ENCODE results near the gene GNA14.

DNA sequence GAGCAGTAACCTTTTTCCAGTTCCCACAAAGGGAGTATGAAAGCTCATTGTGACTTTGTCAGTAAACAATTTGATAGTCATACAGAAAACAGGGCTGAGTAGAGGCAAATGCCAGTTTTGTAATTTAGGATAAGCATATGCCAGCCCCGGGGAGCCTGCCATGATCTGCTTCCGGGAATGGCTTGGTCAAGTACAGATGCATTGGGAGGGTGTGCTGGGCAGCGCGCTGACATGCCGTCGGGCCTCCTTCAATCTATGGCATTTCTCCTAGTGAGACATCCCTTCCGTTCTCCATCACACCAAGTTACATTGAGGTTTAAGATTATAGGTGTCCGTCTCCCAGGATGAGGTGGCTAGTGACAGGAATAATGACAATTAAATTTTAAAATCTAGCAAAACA, 48.6 kb downstream of the GNA14 start:
- TF ChIP-seq ZNF274 (IDR thresholded peaks at IDR 0.05; ENCODE audit: low read depth, low read length) (no peak), SUZ12 (IDR thresholded peaks at IDR 0.05; ENCODE audit: extremely low read depth, insufficient read depth, insufficient read length) (no peak), YY1 (IDR thresholded peaks at IDR 0.05; ENCODE audit: insufficient read depth, insufficient read length) (no peak)
